ENCODE measurements around the gene EMSY. TPM values are rescaled to one million over a fixed set of nuclear protein-coding genes. Genes with fewer than 3 reads are reported as not detected.

The EMSY gene
- polyA plus RNA-seq, 1 donor (not counting 4 experiments of a cell fraction or from before 2014, with no cell fraction given) = 11.3 TPM

GRCh38 chr11:76558891-76559290 is 114.1 kb downstream of the EMSY start:
- Histone ChIP-seq H2AFZ (ENCODE audit: control insufficient read depth, low read length) (no peak overlapping the region), H3K79me2 (ENCODE audit: control insufficient read depth, insufficient read depth, low read length) (no peaks in the 10 kb centered on the region), H3K9ac (ENCODE audit: control insufficient read depth, extremely low read depth, insufficient read depth, low read length) (no peak overlapping the region), H3K9me3 (ENCODE audit: control insufficient read depth, low read depth, low read length) (no peaks in the 10 kb centered on the region), H3K27me3 (ENCODE audit: control insufficient read depth, extremely low read depth, insufficient read depth, low read length) (no peaks in the 10 kb centered on the region), H3K9me1 (ENCODE audit: control insufficient read depth, extremely low read depth, insufficient read depth, low read length) (no peaks in the 10 kb centered on the region), H3K4me3 (ENCODE audit: control insufficient read depth in 2 of 3, extremely low read depth in 1 of 3, insufficient read depth in 2 of 3, low read depth in 1 of 3, low read length in 3 of 3) (no peak overlapping the region), H3K4me2 (ENCODE audit: control insufficient read depth, extremely low read depth, insufficient read depth, low read depth, low read length) (no peak overlapping the region), H3K27ac (ENCODE audit: control insufficient read depth, insufficient read depth, low read length) (no peak overlapping the region), H3K4me1 (ENCODE audit: control insufficient read depth, extremely low read depth, insufficient read depth, low read length) (peaks cover 9% of the 10 kb centered on the region), H3K36me3 (ENCODE audit: control insufficient read depth in 2 of 2, extremely low read depth in 1 of 2, insufficient read depth in 2 of 2, low read length in 2 of 2) (no peaks in the 10 kb centered on the region), H4K20me1 (ENCODE audit: control insufficient read depth, extremely low read depth, insufficient read depth, low read length) (no peaks in the 10 kb centered on the region)
- DNase-seq (ENCODE audit: low read depth, low spot score) (no peak), FAIRE-seq (no peak)
- dilution Hi-C loops (cut with MboI; ENCODE audit: extremely low pct_ligation_motif_present, low sequenced_read_pairs) = no loop called here
- TF ChIP-seq CTCF (optimal IDR thresholded peaks at IDR 0.05 in 1 of 3, IDR thresholded peaks at IDR 0.05 in 1 of 3, conservative IDR thresholded peaks at IDR 0.05 in 1 of 3; ENCODE audit: extremely low read depth in 1 of 3, insufficient read depth in 2 of 3, low read length in 3 of 3) (no peak), EZH2 (IDR thresholded peaks at IDR 0.05; ENCODE audit: low read length) (no peak)

- no peak overlapping the region for H3K4me3 ChIP-seq (ENCODE audit: control insufficient read depth in 2 of 3, extremely low read depth in 1 of 3, insufficient read depth in 2 of 3, low read depth in 1 of 3, low read length in 3 of 3)
- H3K9me1 ChIP-seq (ENCODE audit: control insufficient read depth, extremely low read depth, insufficient read depth, low read length) = no peaks in the 10 kb centered on the region
- no peak overlapping the region for H3K4me2 ChIP-seq (ENCODE audit: control insufficient read depth, extremely low read depth, insufficient read depth, low read depth, low read length)
- H3K9me3 ChIP-seq (ENCODE audit: control insufficient read depth, low read depth, low read length) = no peaks in the 10 kb centered on the region
- TF ChIP-seq CTCF (optimal IDR thresholded peaks at IDR 0.05 in 1 of 3, IDR thresholded peaks at IDR 0.05 in 1 of 3, conservative IDR thresholded peaks at IDR 0.05 in 1 of 3; ENCODE audit: extremely low read depth in 1 of 3, insufficient read depth in 2 of 3, low read length in 3 of 3) = no peak
- no peak for TF ChIP-seq EZH2 (IDR thresholded peaks at IDR 0.05; ENCODE audit: low read length)
- H3K27me3 ChIP-seq (ENCODE audit: control insufficient read depth, extremely low read depth, insufficient read depth, low read length) = no peaks in the 10 kb centered on the region
- H3K79me2 ChIP-seq (ENCODE audit: control insufficient read depth, insufficient read depth, low read length) = no peaks in the 10 kb centered on the region
- H3K36me3 ChIP-seq (ENCODE audit: control insufficient read depth in 2 of 2, extremely low read depth in 1 of 2, insufficient read depth in 2 of 2, low read length in 2 of 2) = no peaks in the 10 kb centered on the region
- H2AFZ ChIP-seq (ENCODE audit: control insufficient read depth, low read length) = no peak overlapping the region
- H3K27ac ChIP-seq (ENCODE audit: control insufficient read depth, insufficient read depth, low read length) = no peak overlapping the region
- FAIRE-seq (no peak), DNase-seq (ENCODE audit: low read depth, low spot score) (no peak)
- peaks cover 9% of the 10 kb centered on the region for H3K4me1 ChIP-seq (ENCODE audit: control insufficient read depth, extremely low read depth, insufficient read depth, low read length)
- H4K20me1 ChIP-seq (ENCODE audit: control insufficient read depth, extremely low read depth, insufficient read depth, low read length) = no peaks in the 10 kb centered on the region
- dilution Hi-C loops (cut with MboI; ENCODE audit: extremely low pct_ligation_motif_present, low sequenced_read_pairs) = no loop called here
- no peak overlapping the region for H3K9ac ChIP-seq (ENCODE audit: control insufficient read depth, extremely low read depth, insufficient read depth, low read length)
Measured at GRCh38 chr11:76559346-76559745, 114.5 kb downstream of the EMSY start.

Data from keratinocyte (primary cell).